Epithelial cell of prostate (primary cell): ENCODE measurements around the gene CCNG1.
"Not testable (repeated sequence)": the region's sequence is repeated elsewhere in the genome, so short reads cannot be mapped to it uniquely, and the experiment has no call there.

Experiments used
- DNase-seq: peaks from one replicate; pipeline ENCODE4 v3.0.0-alpha.2; 2011; ENCODE audit warnings: low read depth, low spot score
- H3K27ac ChIP-seq: fragments of 450-650 bp; 2 replicates; pipeline ENCODE4 v1.5.1; 2017; ENCODE audit warnings: mild to moderate bottlenecking

Gene CCNG1

GRCh38 chr5:163439092-163439425 is 1.7 kb downstream of the CCNG1 start:
- H3K27ac ChIP-seq = no peak overlapping the region
- DNase-seq = no peak

- no peak for DNase-seq
- H3K27ac ChIP-seq = no peak overlapping the region
Observed at GRCh38 chr5:163440954-163441353, 3.6 kb downstream of the CCNG1 start.

GRCh38 chr5:163444526-163444925 is 7.1 kb downstream of the CCNG1 start:
- DNase-seq = no peak
- no peak overlapping the region for H3K27ac ChIP-seq

GRCh38 chr5:163445345-163445744 is 8.0 kb downstream of the CCNG1 start:
- H3K27ac ChIP-seq = no peak overlapping the region
- no peak for DNase-seq

- no peak overlapping the region for H3K27ac ChIP-seq
- no peak for DNase-seq
Observed at GRCh38 chr5:163447191-163447590, 9.8 kb downstream of the CCNG1 start.

GRCh38 chr5:163447875-163448274 is 10.5 kb downstream of the CCNG1 start:
- H3K27ac ChIP-seq = no peak overlapping the region
- no peak for DNase-seq

- DNase-seq = no peak
- no peak overlapping the region for H3K27ac ChIP-seq
Observed at GRCh38 chr5:163448491-163448890, 11.1 kb downstream of the CCNG1 start.

GRCh38 chr5:163451489-163451888 is 14.1 kb downstream of the CCNG1 start:
- no peak for DNase-seq
- H3K27ac ChIP-seq = no peak overlapping the region

- DNase-seq = no peak
- no peak overlapping the region for H3K27ac ChIP-seq
Observed at GRCh38 chr5:163453705-163454104, 16.3 kb downstream of the CCNG1 start.

- DNase-seq, H3K27ac ChIP-seq: not testable (repeated sequence)
Observed at GRCh38 chr5:163455406-163455805, 18.0 kb downstream of the CCNG1 start.

- H3K27ac ChIP-seq = no peak overlapping the region
- DNase-seq = no peak
Observed at GRCh38 chr5:163456029-163456589, 18.7 kb downstream of the CCNG1 start.

- H3K27ac ChIP-seq = no peak overlapping the region
Observed at GRCh38 chr5:163456840-163457239, 19.4 kb downstream of the CCNG1 start.

GRCh38 chr5:163458778-163459385 is 21.5 kb downstream of the CCNG1 start:
- DNase-seq = no peak
- H3K27ac ChIP-seq = peak overlapping the region; percentile 90

More at GRCh38 chr5:163456840-163457239, 19.4 kb downstream of the CCNG1 start:
- no peak for DNase-seq

GRCh38 chr5:163459462-163459818 is 22.0 kb downstream of the CCNG1 start:
- peak overlapping the region; percentile 90 for H3K27ac ChIP-seq
- DNase-seq = no peak

GRCh38 chr5:163459819-163460561 is 22.6 kb downstream of the CCNG1 start, which contains the start of gene NUDCD2:
NUDCD2 (minus strand) TSS chr5:163460102; CDS start chr5:163460050, 52 bp downstream.
- peak; percentile 93 for DNase-seq
- H3K27ac ChIP-seq = peak within 1 kb of the TSS; percentile 90

GRCh38 chr5:163460562-163461171 is 23.3 kb downstream of the CCNG1 start, which contains the start of gene HMMR:
HMMR (plus strand) TSS chr5:163460632; CDS start chr5:163460693, 61 bp downstream.
- DNase-seq = no peak
- peak within 1 kb of the TSS; percentile 90 for H3K27ac ChIP-seq

GRCh38 chr5:163463063-163463435 is 25.7 kb downstream of the CCNG1 start:
- DNase-seq = no peak
- peak overlapping the region; percentile 90 for H3K27ac ChIP-seq

GRCh38 chr5:163467682-163468081 is 30.3 kb downstream of the CCNG1 start:
- no peak for DNase-seq

GRCh38 chr5:163473635-163474243 is 36.3 kb downstream of the CCNG1 start:
- no peak for DNase-seq

More at GRCh38 chr5:163467682-163468081, 30.3 kb downstream of the CCNG1 start:
- H3K27ac ChIP-seq = no peak overlapping the region

GRCh38 chr5:163475411-163475810 is 38.0 kb downstream of the CCNG1 start:
- DNase-seq = no peak
- H3K27ac ChIP-seq = no peak overlapping the region

More at GRCh38 chr5:163473635-163474243, 36.3 kb downstream of the CCNG1 start:
- no peak overlapping the region for H3K27ac ChIP-seq
